Endothelial cell of umbilical vein (primary cell): Measurements from ENCODE around the gene ANP32A.

Source experiments
- EZH2 ChIP-seq: IDR thresholded peaks from 2 replicates; pipeline ENCODE4 v1.6.1; 2012; ENCODE audit warnings: borderline replicate concordance, low read depth, mild to moderate bottlenecking, moderate library complexity, low read length, inconsistent platforms; ENCODE audit not compliant: severe bottlenecking
- FOS ChIP-seq: IDR thresholded peaks from 2 replicates; pipeline ENCODE4 v1.6.1; 2011; ENCODE audit warnings: mild to moderate bottlenecking, low read length, moderate library complexity, borderline replicate concordance; ENCODE audit not compliant: insufficient read depth
- GATA2 ChIP-seq: IDR thresholded peaks from 2 replicates; pipeline ENCODE4 v1.7.0; 2011; ENCODE audit warnings: low read depth, mild to moderate bottlenecking, moderate library complexity, mixed read lengths, low read length; ENCODE audit not compliant: insufficient read length, insufficient read depth
- JUN ChIP-seq: IDR thresholded peaks from 2 replicates; pipeline ENCODE4 v1.6.1; 2011; ENCODE audit warnings: borderline replicate concordance, low read depth; ENCODE audit not compliant: insufficient read length, insufficient read depth
- MAX ChIP-seq: IDR thresholded peaks from 2 replicates; pipeline ENCODE4 v1.6.1; 2011; ENCODE audit not compliant: insufficient read depth, insufficient read length
- MYC ChIP-seq: IDR thresholded peaks from one replicate; pipeline ENCODE4 v1.6.1; 2011; ENCODE audit warnings: mild to moderate bottlenecking, low read depth, low read length
- POLR2A ChIP-seq: IDR thresholded peaks from 2 replicates; pipeline ENCODE4 v1.6.1; 2012; ENCODE audit warnings: low read depth, mild to moderate bottlenecking, control low read depth, low read length
- POLR2AphosphoS5 ChIP-seq: IDR thresholded peaks from 2 replicates; pipeline ENCODE4 v1.6.1; 2012; ENCODE audit warnings: low read depth, mild to moderate bottlenecking, control low read depth, low read length, moderate library complexity; ENCODE audit not compliant: insufficient read depth
- TF ChIP-seq, protein P1 (sequence below), 2 donors: IDR thresholded peaks; 1 replicate in 1 of 2; 2 replicates in 1 of 2; pipeline ENCODE4 v1.5.1; 2011; ENCODE audit warnings: low read length in 2 of 2, mild to moderate bottlenecking in 2 of 2, moderate library complexity in 2 of 2, control low read depth in 1 of 2, inconsistent platforms in 1 of 2, low read depth in 1 of 2; ENCODE audit not compliant: insufficient read depth in 1 of 2; ENCODE audit errors: extremely low read depth in 1 of 2

DNA sequence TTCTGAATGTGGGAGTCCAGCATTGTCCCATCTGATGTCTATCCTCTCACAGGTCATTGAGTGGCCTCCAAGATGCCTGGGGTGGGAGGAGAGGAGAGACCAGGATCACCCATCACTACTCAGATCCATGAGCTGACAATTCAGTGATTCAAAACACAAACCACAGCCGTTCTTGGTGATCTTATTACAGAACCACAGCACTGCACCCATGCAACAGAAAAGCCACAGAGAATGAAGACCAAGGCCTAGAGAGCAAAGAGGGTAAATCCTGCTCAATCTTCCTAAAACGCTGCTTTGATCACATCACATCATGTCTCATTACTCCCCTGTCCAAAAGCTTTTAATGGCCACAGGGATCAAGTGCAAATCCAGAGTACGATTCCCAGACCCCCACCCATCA lies 23.5 kb downstream of the ANP32A start:
- TF ChIP-seq, protein P1, sequence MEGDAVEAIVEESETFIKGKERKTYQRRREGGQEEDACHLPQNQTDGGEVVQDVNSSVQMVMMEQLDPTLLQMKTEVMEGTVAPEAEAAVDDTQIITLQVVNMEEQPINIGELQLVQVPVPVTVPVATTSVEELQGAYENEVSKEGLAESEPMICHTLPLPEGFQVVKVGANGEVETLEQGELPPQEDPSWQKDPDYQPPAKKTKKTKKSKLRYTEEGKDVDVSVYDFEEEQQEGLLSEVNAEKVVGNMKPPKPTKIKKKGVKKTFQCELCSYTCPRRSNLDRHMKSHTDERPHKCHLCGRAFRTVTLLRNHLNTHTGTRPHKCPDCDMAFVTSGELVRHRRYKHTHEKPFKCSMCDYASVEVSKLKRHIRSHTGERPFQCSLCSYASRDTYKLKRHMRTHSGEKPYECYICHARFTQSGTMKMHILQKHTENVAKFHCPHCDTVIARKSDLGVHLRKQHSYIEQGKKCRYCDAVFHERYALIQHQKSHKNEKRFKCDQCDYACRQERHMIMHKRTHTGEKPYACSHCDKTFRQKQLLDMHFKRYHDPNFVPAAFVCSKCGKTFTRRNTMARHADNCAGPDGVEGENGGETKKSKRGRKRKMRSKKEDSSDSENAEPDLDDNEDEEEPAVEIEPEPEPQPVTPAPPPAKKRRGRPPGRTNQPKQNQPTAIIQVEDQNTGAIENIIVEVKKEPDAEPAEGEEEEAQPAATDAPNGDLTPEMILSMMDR (IDR thresholded peaks at IDR 0.05; ENCODE audit: extremely low read depth in 1 of 2, insufficient read depth in 1 of 2, low read depth in 1 of 2, low read length in 2 of 2) = no peak
- TF ChIP-seq GATA2 (no peak), EZH2 (no peak), POLR2A (no peak), POLR2AphosphoS5 (no peak), JUN (no peak), MYC (no peak), FOS (no peak), MAX (no peak)
